CD4-positive, alpha-beta T cell (primary cell): ENCODE results near the gene PSMD12. TPM values are rescaled to one million over a fixed set of nuclear protein-coding genes. Genes with fewer than 3 reads are reported as not detected.

Experiments
- ATAC-seq: fragments of 200-7000 bp; cut with Tn5 transposase; one replicate; pipeline ENCODE4 v1.10.0; 2022; ENCODE audit warnings: mild to moderate bottlenecking; ENCODE audit not compliant: poor library complexity
- CTCF ChIA-PET: fragments of 350-600 bp; sonication (Branson Sonifier 250); formaldehyde crosslinking; loops from one replicate; lab custom pipeline; 2021; ENCODE audit warnings: antibody characterized with exemption, inconsistent platforms; lab: Charles Lee
- POLR2A ChIA-PET: fragments of 350-600 bp; sonication (Branson Sonifier 250); formaldehyde crosslinking; loops from one replicate; lab custom pipeline; 2021; ENCODE audit warnings: antibody characterized with exemption, inconsistent platforms; lab: Charles Lee
- DNase-seq, 14 experiments: peaks; one replicate each; pipeline ENCODE4 v3.0.0-alpha.2; 2013 to 2020; ENCODE audit warnings: mixed read lengths in 2 of 14
- H3K27ac ChIP-seq, 2 donors: one replicate each; pipeline versions ENCODE4 v1.5.1 to v1.7.0; 2013; ENCODE audit warnings: low read length in 2 of 2, low read depth in 1 of 2, mild to moderate bottlenecking in 1 of 2
- H3K27me3 ChIP-seq, 2 experiments: 1 replicate in 1 of 2; 2 replicates in 1 of 2; pipeline versions ENCODE4 v1.6.1 to v1.7.0; 2013; ENCODE audit warnings: low read length in 2 of 2, control low read depth in 1 of 2, mild to moderate bottlenecking in 1 of 2, moderate library complexity in 1 of 2; ENCODE audit not compliant: insufficient read depth in 2 of 2, control insufficient read depth in 1 of 2
- H3K36me3 ChIP-seq: one replicate; pipeline ENCODE4 v1.6.1; 2013; ENCODE audit warnings: low read length, control low read depth; ENCODE audit not compliant: insufficient read depth
- H3K4me1 ChIP-seq: one replicate; pipeline ENCODE4 v1.6.1; 2013; ENCODE audit warnings: low read length, control low read depth; ENCODE audit not compliant: insufficient read depth
- H3K4me3 ChIP-seq: one replicate; pipeline ENCODE4 v1.5.1; 2013; ENCODE audit warnings: mild to moderate bottlenecking, low read length, moderate library complexity
- H3K9me3 ChIP-seq, 2 experiments: 1 replicate in 1 of 2; 2 replicates in 1 of 2; pipeline versions ENCODE4 v1.6.1 to v1.7.0; 2013; ENCODE audit warnings: low read length in 2 of 2, mild to moderate bottlenecking in 2 of 2, control low read depth in 1 of 2, moderate library complexity in 1 of 2; ENCODE audit not compliant: control insufficient read depth in 1 of 2, insufficient read depth in 1 of 2
- H3K27ac Mint-ChIP-seq: one replicate; pipeline ENCODE4 v1.8.0; 2020; ENCODE audit warnings: mixed read lengths
- H3K27me3 Mint-ChIP-seq: one replicate; pipeline ENCODE4 v1.8.0; 2021; ENCODE audit warnings: mixed read lengths
- H3K36me3 Mint-ChIP-seq: one replicate; pipeline ENCODE4 v1.8.0; 2021; ENCODE audit warnings: low read depth, mixed read lengths
- H3K4me1 Mint-ChIP-seq: one replicate; pipeline ENCODE4 v1.8.0; 2021; ENCODE audit warnings: low read depth, mixed read lengths
- H3K4me3 Mint-ChIP-seq: one replicate; pipeline ENCODE4 v1.8.0; 2020; ENCODE audit warnings: mild to moderate bottlenecking, mixed read lengths
- H3K9me3 Mint-ChIP-seq: one replicate; pipeline ENCODE4 v1.8.0; 2020; ENCODE audit warnings: mixed read lengths
- intact Hi-C, 2 experiments: fragments of 100-400 bp; cut with DNase I in 1 of 2; cut with micrococcal nuclease in 1 of 2; formaldehyde crosslinking; loops; one replicate each; pipeline versions ENCODE4 v1.15.1 to v1.9.0; 2023 to 2025; cut with DNase I, micrococcal nuclease
- total RNA-seq, 174 experiments: library from RNA in 2 of 174; stranded (reverse) in 2 of 174; gene quantifications; one replicate each; pipeline ENCODE4 v1.2.3 and lab custom pipeline; 2021 to 2026
- TF ChIP-seq, protein P1 (sequence below): fragments of 200-600 bp; IDR thresholded peaks from one replicate; pipeline ENCODE4 v1.8.0; 2022; ENCODE audit warnings: antibody characterized with exemption, mild to moderate bottlenecking

The PSMD12 gene
- total RNA-seq, 2 experiments from 2014 or later, result 49.3 to 52.5 TPM

- ATAC-seq (no peak), DNase-seq (no peak)
- no peaks in the 10 kb centered on the region for H3K36me3 ChIP-seq
- H3K27ac Mint-ChIP-seq, result no peak overlapping the region
- no peaks in the 10 kb centered on the region for H3K4me1 Mint-ChIP-seq
- TF ChIP-seq, protein P1, sequence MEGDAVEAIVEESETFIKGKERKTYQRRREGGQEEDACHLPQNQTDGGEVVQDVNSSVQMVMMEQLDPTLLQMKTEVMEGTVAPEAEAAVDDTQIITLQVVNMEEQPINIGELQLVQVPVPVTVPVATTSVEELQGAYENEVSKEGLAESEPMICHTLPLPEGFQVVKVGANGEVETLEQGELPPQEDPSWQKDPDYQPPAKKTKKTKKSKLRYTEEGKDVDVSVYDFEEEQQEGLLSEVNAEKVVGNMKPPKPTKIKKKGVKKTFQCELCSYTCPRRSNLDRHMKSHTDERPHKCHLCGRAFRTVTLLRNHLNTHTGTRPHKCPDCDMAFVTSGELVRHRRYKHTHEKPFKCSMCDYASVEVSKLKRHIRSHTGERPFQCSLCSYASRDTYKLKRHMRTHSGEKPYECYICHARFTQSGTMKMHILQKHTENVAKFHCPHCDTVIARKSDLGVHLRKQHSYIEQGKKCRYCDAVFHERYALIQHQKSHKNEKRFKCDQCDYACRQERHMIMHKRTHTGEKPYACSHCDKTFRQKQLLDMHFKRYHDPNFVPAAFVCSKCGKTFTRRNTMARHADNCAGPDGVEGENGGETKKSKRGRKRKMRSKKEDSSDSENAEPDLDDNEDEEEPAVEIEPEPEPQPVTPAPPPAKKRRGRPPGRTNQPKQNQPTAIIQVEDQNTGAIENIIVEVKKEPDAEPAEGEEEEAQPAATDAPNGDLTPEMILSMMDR, result no peak
- intact Hi-C loops, result no loop called here
- POLR2A ChIA-PET, result no interaction called here
- H3K4me1 ChIP-seq, result no peaks in the 10 kb centered on the region
- CTCF ChIA-PET, result no interaction called here
- H3K9me3 ChIP-seq, result no peaks in the 10 kb centered on the region
- no peaks in the 10 kb centered on the region for H3K9me3 Mint-ChIP-seq
- no peak overlapping the region for H3K27ac ChIP-seq
- no peak overlapping the region for H3K4me3 Mint-ChIP-seq
- H3K36me3 Mint-ChIP-seq, result no peaks in the 10 kb centered on the region
- no peaks in the 10 kb centered on the region for H3K27me3 ChIP-seq
- no peaks in the 10 kb centered on the region for H3K27me3 Mint-ChIP-seq
- H3K4me3 ChIP-seq, result no peak overlapping the region
Measured at GRCh38 chr17:67326440-67326839, 39.9 kb downstream of the PSMD12 start.

DNA sequence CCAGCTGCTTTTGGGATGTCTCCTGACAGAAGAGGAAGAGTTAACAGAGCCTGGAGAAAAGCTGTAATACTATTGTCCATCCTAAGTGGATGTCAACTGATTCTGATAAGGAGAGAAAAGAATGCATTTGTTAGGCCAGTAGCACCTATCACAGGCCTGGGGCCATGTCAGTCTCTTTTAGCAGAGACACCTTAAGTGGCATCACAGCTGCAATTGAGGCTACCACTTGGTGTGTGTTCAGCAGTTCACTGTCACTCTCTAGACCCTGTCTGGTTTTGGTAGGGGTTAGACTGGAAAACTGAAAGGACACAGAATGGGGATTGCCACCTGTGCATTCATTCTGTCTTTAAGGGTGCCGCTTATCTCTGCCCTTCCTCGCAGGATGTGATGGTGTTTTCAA lies 42.0 kb downstream of the PSMD12 start:
- TF ChIP-seq, protein P1, result no peak
- H3K27me3 Mint-ChIP-seq, result no peaks in the 10 kb centered on the region
- no peaks in the 10 kb centered on the region for H3K36me3 Mint-ChIP-seq
- no peak overlapping the region for H3K4me3 Mint-ChIP-seq
- Histone ChIP-seq H3K27me3 (no peaks in the 10 kb centered on the region), H3K27ac (no peak overlapping the region), H3K9me3 (no peaks in the 10 kb centered on the region), H3K4me1 (no peaks in the 10 kb centered on the region), H3K4me3 (no peak overlapping the region), H3K36me3 (no peaks in the 10 kb centered on the region)
- H3K4me1 Mint-ChIP-seq, result no peaks in the 10 kb centered on the region
- intact Hi-C loops, result no loop called here
- ChIA-PET POLR2A (no interaction called here), CTCF (no interaction called here)
- DNase-seq (no peak), ATAC-seq (no peak)
- H3K27ac Mint-ChIP-seq, result no peak overlapping the region
- H3K9me3 Mint-ChIP-seq, result no peaks in the 10 kb centered on the region

DNA sequence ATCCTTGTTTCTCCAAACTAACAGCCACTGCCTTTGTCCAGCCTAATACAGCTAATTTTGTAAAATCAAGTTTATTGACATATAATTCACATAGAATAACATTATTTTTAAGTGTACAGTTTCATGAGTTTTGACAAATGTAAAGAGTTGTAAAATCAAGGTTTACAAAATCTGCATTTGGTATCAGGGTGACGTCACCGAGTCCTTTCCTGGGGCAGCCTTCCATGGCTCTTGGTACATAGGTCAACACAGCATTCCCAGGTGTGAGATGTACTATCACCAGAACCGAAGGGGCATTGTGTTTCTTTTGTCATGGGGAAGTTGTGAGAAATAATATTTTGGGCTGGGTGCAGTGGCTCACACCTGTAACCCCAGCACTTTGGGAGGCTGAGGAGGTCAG lies 42.9 kb downstream of the PSMD12 start:
- H3K36me3 ChIP-seq, result no peaks in the 10 kb centered on the region
- H3K4me3 ChIP-seq, result no peak overlapping the region
- no peaks in the 10 kb centered on the region for H3K9me3 ChIP-seq
- no peak overlapping the region for H3K27ac ChIP-seq
- Mint-ChIP-seq H3K9me3 (no peaks in the 10 kb centered on the region), H3K4me3 (no peak overlapping the region), H3K27me3 (no peaks in the 10 kb centered on the region), H3K36me3 (no peaks in the 10 kb centered on the region), H3K27ac (no peak overlapping the region), H3K4me1 (no peaks in the 10 kb centered on the region)
- intact Hi-C loops, result no loop called here
- CTCF ChIA-PET, result no interaction called here
- DNase-seq (no peak), ATAC-seq (no peak)
- POLR2A ChIA-PET, result no interaction called here
- H3K27me3 ChIP-seq, result no peaks in the 10 kb centered on the region
- H3K4me1 ChIP-seq, result no peaks in the 10 kb centered on the region
- TF ChIP-seq, protein P1, result no peak
